ENCODE results near the gene COL4A4. TPM values are rescaled to one million over a fixed set of nuclear protein-coding genes. Genes with fewer than 3 reads are reported as not detected.
A peak's percentile ranks its signal among the peaks of the same experiment; 100 is the strongest.

The COL4A4 gene
- total and polyA plus RNA-seq, 2 of the 13 experiments (the other 11 are each of a cell fraction or from before 2014, with no cell fraction given), result not detected

GRCh38 chr2:226956659-226957058 lies 207.3 kb downstream of the COL4A4 start (continued):
- TF ChIP-seq NFAT5 (CRISPR knock-in tag; IDR thresholded peaks at IDR 0.05) (no peak), RXRB (CRISPR knock-in tag; IDR thresholded peaks at IDR 0.05; ENCODE audit: borderline replicate concordance) (peak; percentile 89), ZNF292 (CRISPR knock-in tag; IDR thresholded peaks at IDR 0.05; ENCODE audit: borderline replicate concordance, low read depth) (peak; percentile 81), ZFP91 (CRISPR knock-in tag; IDR thresholded peaks at IDR 0.05; ENCODE audit: borderline replicate concordance) (no peak), SOX6 (IDR thresholded peaks at IDR 0.05) (no peak), SOX6 (CRISPR knock-in tag; IDR thresholded peaks at IDR 0.05) (peak; percentile 84), PRDM4 (CRISPR knock-in tag; IDR thresholded peaks at IDR 0.05; ENCODE audit: borderline replicate concordance) (no peak), ZNF205 (CRISPR knock-in tag; IDR thresholded peaks at IDR 0.05) (peak; percentile 81; the same call in 1 of the 2 replicates), KDM6A (CRISPR knock-in tag; IDR thresholded peaks at IDR 0.05; ENCODE audit: low read depth) (no peak), MBNL3 (CRISPR knock-in tag; conservative IDR thresholded peaks at IDR 0.05) (no peak), YEATS4 (CRISPR knock-in tag; IDR thresholded peaks at IDR 0.05; ENCODE audit: borderline replicate concordance) (no peak), POGZ (CRISPR knock-in tag; IDR thresholded peaks at IDR 0.05) (no peak), GTF2F1 (IDR thresholded peaks at IDR 0.05; ENCODE audit: low read length) (no peak), PAXIP1 (CRISPR knock-in tag; conservative IDR thresholded peaks at IDR 0.05) (0 out of 2 replicates have a peak, but pooled peaks have one; percentile 6), NR1H2 (CRISPR knock-in tag; IDR thresholded peaks at IDR 0.05; ENCODE audit: borderline replicate concordance, low read depth) (no peak), NR2F6 (IDR thresholded peaks at IDR 0.05) (peak; percentile 22; the same call in 1 of the 2 replicates), NR2F6 (CRISPR knock-in tag; IDR thresholded peaks at IDR 0.05) (peak; percentile 47; the same call in 1 of the 2 replicates)

Measured in HepG2 (cell line).